ENCODE results near the gene XRN2. TPM values are rescaled to one million over a fixed set of nuclear protein-coding genes. Genes with fewer than 3 reads are reported as not detected.

XRN2 gene
- total RNA-seq, 1 donor from 2014 or later: 76.4 TPM

GRCh38 chr20:21393166-21393565 is 90.0 kb downstream of the XRN2 start:
- no peak overlapping the region for H3K4me3 Mint-ChIP-seq (ENCODE audit: unreplicated experiment)
- no peak overlapping the region for H3K27ac Mint-ChIP-seq (ENCODE audit: unreplicated experiment)

GRCh38 chr20:21393816-21394519 is 90.8 kb downstream of the XRN2 start:
- no peak for DNase-seq (ENCODE audit: low spot score)
- H3K9me3 Mint-ChIP-seq (ENCODE audit: unreplicated experiment): no peaks in the 10 kb centered on the region
- H3K27ac Mint-ChIP-seq (ENCODE audit: unreplicated experiment): no peak overlapping the region
- H3K36me3 Mint-ChIP-seq (ENCODE audit: low read depth, unreplicated experiment): no peaks in the 10 kb centered on the region
- no peak overlapping the region for H3K4me3 Mint-ChIP-seq (ENCODE audit: unreplicated experiment)
- no peak for TF ChIP-seq CTCF (IDR thresholded peaks at IDR 0.05; ENCODE audit: unreplicated experiment)
- H3K27me3 Mint-ChIP-seq (ENCODE audit: unreplicated experiment): peaks cover 28% of the 10 kb centered on the region
- H3K4me1 Mint-ChIP-seq (ENCODE audit: unreplicated experiment): peaks cover 12% of the 10 kb centered on the region

More at GRCh38 chr20:21393166-21393565, 90.0 kb downstream of the XRN2 start:
- peaks cover 28% of the 10 kb centered on the region for H3K27me3 Mint-ChIP-seq (ENCODE audit: unreplicated experiment)
- H3K9me3 Mint-ChIP-seq (ENCODE audit: unreplicated experiment): no peaks in the 10 kb centered on the region
- TF ChIP-seq CTCF (IDR thresholded peaks at IDR 0.05; ENCODE audit: unreplicated experiment): no peak
- peaks cover 14% of the 10 kb centered on the region for H3K4me1 Mint-ChIP-seq (ENCODE audit: unreplicated experiment)
- no peak for DNase-seq (ENCODE audit: low spot score)
- H3K36me3 Mint-ChIP-seq (ENCODE audit: low read depth, unreplicated experiment): no peaks in the 10 kb centered on the region

- no peak for DNase-seq (ENCODE audit: low spot score)
- H3K4me1 Mint-ChIP-seq (ENCODE audit: unreplicated experiment): peaks cover 9% of the 10 kb centered on the region
- TF ChIP-seq CTCF (IDR thresholded peaks at IDR 0.05; ENCODE audit: unreplicated experiment): no peak
- no peak overlapping the region for H3K4me3 Mint-ChIP-seq (ENCODE audit: unreplicated experiment)
- H3K9me3 Mint-ChIP-seq (ENCODE audit: unreplicated experiment): no peaks in the 10 kb centered on the region
- H3K27me3 Mint-ChIP-seq (ENCODE audit: unreplicated experiment): peaks cover 28% of the 10 kb centered on the region
- no peak overlapping the region for H3K27ac Mint-ChIP-seq (ENCODE audit: unreplicated experiment)
- H3K36me3 Mint-ChIP-seq (ENCODE audit: low read depth, unreplicated experiment): no peaks in the 10 kb centered on the region
These were observed 91.4 kb downstream of the XRN2 start for GRCh38 chr20:21394551-21394950.

GRCh38 chr20:21395051-21395665 is 92.0 kb downstream of the XRN2 start:
- H3K27ac Mint-ChIP-seq (ENCODE audit: unreplicated experiment): no peak overlapping the region
- no peaks in the 10 kb centered on the region for H3K36me3 Mint-ChIP-seq (ENCODE audit: low read depth, unreplicated experiment)
- peaks cover 27% of the 10 kb centered on the region for H3K27me3 Mint-ChIP-seq (ENCODE audit: unreplicated experiment)
- TF ChIP-seq CTCF (IDR thresholded peaks at IDR 0.05; ENCODE audit: unreplicated experiment): no peak
- H3K4me3 Mint-ChIP-seq (ENCODE audit: unreplicated experiment): no peak overlapping the region
- no peaks in the 10 kb centered on the region for H3K9me3 Mint-ChIP-seq (ENCODE audit: unreplicated experiment)
- peaks cover 9% of the 10 kb centered on the region for H3K4me1 Mint-ChIP-seq (ENCODE audit: unreplicated experiment)
- no peak for DNase-seq (ENCODE audit: low spot score)
